ENCODE measurements around the gene CCDC12.

GRCh38 chr3:46922871-46923558, 53.5 kb downstream of the CCDC12 start:
- TF ChIP-seq CTCF (IDR thresholded peaks at IDR 0.05), result no peak
- no peak for TF ChIP-seq EZH2 (IDR thresholded peaks at IDR 0.05)
